Cardiac muscle cell (in vitro differentiated cells and primary cell): Measurements from ENCODE around the gene IGSF11. TPM values are rescaled to one million over a fixed set of nuclear protein-coding genes. Genes with fewer than 3 reads are reported as not detected.
"Not testable (repeated sequence)": the region's sequence is repeated elsewhere in the genome, so short reads cannot be mapped to it uniquely, and the experiment has no call there.

ENCODE experiments used
- DNase-seq, 2 donors: peaks; one replicate each; pipeline versions ENCODE4 v3.0.0 to v3.0.0-alpha.2; 2010 to 2017; ENCODE audit warnings: low read depth in 1 of 2, low spot score in 1 of 2
- H3K27ac ChIP-seq: fragments of 200-600 bp; sonication (generic); 2 replicates; pipeline ENCODE4 v1.5.1; 2016
- H3K27me3 ChIP-seq: fragments of 200-600 bp; sonication (generic); 2 replicates; pipeline ENCODE4 v1.6.0; 2016; ENCODE audit warnings: control low read depth
- H3K36me3 ChIP-seq: fragments of 200-600 bp; sonication (generic); 2 replicates; pipeline ENCODE4 v1.5.1; 2016; ENCODE audit warnings: control low read depth
- H3K4me1 ChIP-seq: fragments of 200-600 bp; sonication (generic); 2 replicates; pipeline ENCODE4 v1.8.1; 2017; ENCODE audit warnings: low read depth, mild to moderate bottlenecking, mixed run types
- H3K4me3 ChIP-seq: fragments of 200-600 bp; sonication (generic); 2 replicates; pipeline ENCODE4 v1.5.1; 2016; ENCODE audit warnings: mild to moderate bottlenecking
- H3K9me3 ChIP-seq: fragments of 200-600 bp; sonication (generic); 2 replicates; pipeline ENCODE4 v1.5.1; 2017; ENCODE audit warnings: low read depth, mild to moderate bottlenecking, control low read depth
- CTCF ChIP-seq: IDR thresholded peaks from 2 replicates; pipeline ENCODE4 v1.5.1; 2012; ENCODE audit warnings: low read depth, mild to moderate bottlenecking, low read length
- polyA plus RNA-seq: library from polyadenylated mRNA; unstranded; fragments of >200 nt; fragmentation: Nextera tagmentation; extraction: Ambion mirVana; gene quantifications from 2 replicates; pipeline ENCODE4 v1.2.1, GENCODE V29; 2016
- total RNA-seq: library from RNA; depleted of rRNA; stranded (reverse); fragments of >200 nt; gene quantifications from 2 replicates; pipeline ENCODE4 v1.2.3, GENCODE V29; 2016

The IGSF11 gene
- total and polyA plus RNA-seq, 2 experiments from 2014 or later, result 0.46 to 2.0 TPM

GRCh38 chr3:118863731-118864322 lies 170.8 kb downstream of the IGSF11 start:
- no peak for DNase-seq
- no peak for TF ChIP-seq CTCF
- Histone ChIP-seq H3K27me3 (no peaks in the 10 kb centered on the region), H3K36me3 (no peaks in the 10 kb centered on the region), H3K27ac (no peak overlapping the region), H3K4me3 (no peak overlapping the region), H3K4me1 (no peaks in the 10 kb centered on the region), H3K9me3 (no peaks in the 10 kb centered on the region)

DNA sequence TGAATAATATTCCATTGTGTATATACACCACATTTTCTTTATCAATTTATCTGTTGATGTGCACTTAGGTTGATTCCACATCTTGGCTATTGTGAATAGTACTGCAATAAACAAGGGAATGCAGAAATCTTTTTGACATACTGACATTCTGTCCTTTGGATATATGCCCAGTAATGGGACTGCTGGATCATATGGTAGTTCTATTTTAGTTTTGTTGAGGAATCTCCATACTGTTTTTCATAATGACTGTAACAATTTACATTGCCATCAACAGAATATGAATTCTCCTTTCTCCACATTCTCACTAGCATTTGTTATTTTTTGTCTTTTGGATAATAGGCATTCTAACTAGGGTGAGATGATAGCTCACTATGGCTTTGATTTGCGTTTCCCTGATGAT lies 174.7 kb downstream of the IGSF11 start:
- no peak overlapping the region for H3K4me3 ChIP-seq
- no peaks in the 10 kb centered on the region for H3K4me1 ChIP-seq
- no peak for TF ChIP-seq CTCF
- H3K27me3 ChIP-seq, result no peaks in the 10 kb centered on the region
- no peak overlapping the region for H3K27ac ChIP-seq
- no peaks in the 10 kb centered on the region for H3K9me3 ChIP-seq
- no peak for DNase-seq
- H3K36me3 ChIP-seq, result no peaks in the 10 kb centered on the region

GRCh38 chr3:118851466-118852193 lies 183.0 kb downstream of the IGSF11 start:
- H3K4me3 ChIP-seq, H3K4me1 ChIP-seq, H3K36me3 ChIP-seq, H3K27me3 ChIP-seq, H3K9me3 ChIP-seq, DNase-seq, H3K27ac ChIP-seq: not testable (repeated sequence)

DNA sequence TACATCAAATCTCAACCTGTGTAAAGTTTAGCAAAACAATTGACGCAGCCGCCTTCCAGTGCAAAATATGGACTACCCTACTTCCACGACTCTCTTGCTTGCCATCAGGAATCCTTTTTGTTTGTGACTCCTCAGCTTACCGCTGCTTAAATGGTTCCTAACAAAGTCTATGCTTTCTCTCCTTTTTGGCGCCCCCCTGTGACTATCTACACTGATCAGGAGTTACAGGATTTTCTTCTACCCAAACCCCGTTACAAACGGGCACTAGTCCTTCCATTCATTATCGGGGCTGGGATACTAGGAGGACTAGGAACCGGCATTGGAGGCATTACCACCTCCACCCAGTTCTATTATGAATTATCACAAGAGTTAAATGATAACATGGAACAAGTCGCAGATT lies 184.0 kb downstream of the IGSF11 start:
- no peak for TF ChIP-seq CTCF
- DNase-seq, result no peak

More for the DNA sequence above, 184.0 kb downstream of the IGSF11 start:
- Histone ChIP-seq H3K9me3 (no peaks in the 10 kb centered on the region), H3K27ac (no peak overlapping the region), H3K4me1 (no peaks in the 10 kb centered on the region), H3K27me3 (no peaks in the 10 kb centered on the region), H3K4me3 (no peak overlapping the region), H3K36me3 (no peaks in the 10 kb centered on the region)

Other genes with a start within 250 kb of the IGSF11 start
- gene TEX55, start 111.3 kb upstream of the IGSF11 start, total RNA-seq, result not detected in 2 replicates
- gene TEX55, start 111.3 kb upstream of the IGSF11 start, polyA plus RNA-seq, result not detected in 2 replicates
- gene UPK1B, start 138.8 kb upstream of the IGSF11 start, total RNA-seq, result 1.0 TPM in 1 of 2 replicates, not detected in the other
- 0.70 TPM in 1 of 2 replicates, not detected in the other for gene UPK1B, start 138.8 kb upstream of the IGSF11 start, polyA plus RNA-seq
- gene B4GALT4, start 206.0 kb upstream of the IGSF11 start, total RNA-seq, result 34.0 and 36.3 TPM in 2 replicates
- 45.4 and 51.0 TPM in 2 replicates for gene B4GALT4, start 206.0 kb upstream of the IGSF11 start, polyA plus RNA-seq